Ectodermal cell (in vitro differentiated cells): ENCODE results near the gene C3orf18.
"Not testable (repeated sequence)": the region's sequence is repeated elsewhere in the genome, so short reads cannot be mapped to it uniquely, and the experiment has no call there.

Experiments used
- H3K27ac ChIP-seq: 2 replicates; pipeline ENCODE4 v1.7.0; 2013; ENCODE audit warnings: mild to moderate bottlenecking, low read depth, low read length; ENCODE audit not compliant: insufficient read depth, poor library complexity, severe bottlenecking
- H3K27me3 ChIP-seq: 2 replicates; pipeline ENCODE4 v1.7.0; 2013; ENCODE audit warnings: mild to moderate bottlenecking, low read length; ENCODE audit not compliant: insufficient read depth, control insufficient read depth, poor library complexity, severe bottlenecking
- H3K36me3 ChIP-seq: one replicate; pipeline ENCODE4 v1.7.0; 2013; ENCODE audit warnings: low read length; ENCODE audit not compliant: control insufficient read depth, insufficient read depth
- H3K4me1 ChIP-seq: one replicate; pipeline ENCODE4 v1.7.0; 2013; ENCODE audit warnings: low read length; ENCODE audit not compliant: control insufficient read depth, insufficient read depth
- H3K4me3 ChIP-seq: 2 replicates; pipeline ENCODE4 v1.7.0; 2013; ENCODE audit warnings: low read depth, low read length, control low read depth; ENCODE audit not compliant: insufficient read depth
- H3K9me3 ChIP-seq: 2 replicates; pipeline ENCODE4 v1.7.0; 2013; ENCODE audit warnings: mild to moderate bottlenecking, low read length, moderate library complexity; ENCODE audit not compliant: control insufficient read depth
- WGBS, 2 experiments: methylation state at CpG; one replicate each; pipeline ENCODE4 v1.1.7; 2013; ENCODE audit warnings: missing lambda C conversion rate in 2 of 2; 5-methylcytosine and 5-hydroxymethylcytosine counted together

The C3orf18 gene

DNA sequence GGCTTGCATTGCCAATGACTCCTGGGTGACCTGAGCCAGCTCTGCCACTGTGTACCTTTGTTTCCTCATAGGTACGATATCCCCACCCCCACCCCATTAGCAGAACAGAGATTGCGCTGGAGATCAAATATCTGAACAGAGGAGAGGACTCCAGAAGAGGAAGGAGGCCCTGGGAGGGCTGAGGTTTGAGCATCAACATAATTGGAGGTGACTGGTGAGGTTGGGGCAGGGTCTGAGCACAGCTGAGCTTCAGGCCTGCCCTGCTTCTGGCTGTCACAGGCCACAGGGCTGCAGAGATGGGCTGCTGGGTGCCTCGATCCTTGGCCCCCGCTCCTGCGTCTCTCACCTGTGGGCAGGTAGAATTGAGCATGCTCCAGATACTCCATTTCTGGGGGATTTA is 42.8 kb downstream of the C3orf18 start:
- Histone ChIP-seq H3K27me3 (no peaks in the 10 kb centered on the region), H3K4me1 (peaks cover 19% of the 10 kb centered on the region), H3K36me3 (no peaks in the 10 kb centered on the region), H3K4me3 (no peak overlapping the region), H3K27ac (no peak overlapping the region), H3K9me3 (no peaks in the 10 kb centered on the region)
- 92 to 94% methylated on average over 4 to 5 of the region's 5 CpGs for WGBS, 2 experiments

DNA sequence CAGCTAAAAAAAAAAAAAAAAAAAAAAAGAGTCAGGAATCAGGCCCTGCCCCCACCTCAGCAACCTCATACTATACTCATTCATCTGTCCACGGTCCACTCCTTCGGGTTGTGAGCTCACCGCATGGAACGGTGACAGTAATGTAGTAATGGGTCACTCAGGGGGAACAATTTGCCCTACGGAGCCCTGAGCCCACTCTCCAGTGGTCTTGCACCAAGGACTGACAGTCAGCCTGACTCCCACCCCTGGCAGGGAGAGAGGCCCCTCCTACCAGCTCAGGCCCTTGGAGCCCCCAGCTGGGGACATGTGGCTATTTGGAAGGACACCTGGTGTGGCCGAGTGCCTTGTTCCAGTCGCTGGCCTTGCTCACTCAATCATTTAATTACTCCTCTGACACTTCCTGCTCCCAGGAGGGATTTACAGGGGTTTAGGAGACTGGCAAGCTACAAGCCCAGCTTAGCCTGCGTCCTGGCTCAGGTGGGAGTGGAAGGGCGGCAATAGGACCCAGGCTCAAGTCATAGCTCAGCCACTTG is 44.2 kb downstream of the C3orf18 start:
- Histone ChIP-seq H3K27me3 (no peaks in the 10 kb centered on the region), H3K4me3 (no peak overlapping the region), H3K4me1 (peaks cover 24% of the 10 kb centered on the region), H3K36me3 (no peaks in the 10 kb centered on the region), H3K27ac (no peak overlapping the region), H3K9me3 (no peaks in the 10 kb centered on the region)
- 69 to 76% methylated on average over 9 of the region's 9 CpGs for WGBS, 2 experiments

DNA sequence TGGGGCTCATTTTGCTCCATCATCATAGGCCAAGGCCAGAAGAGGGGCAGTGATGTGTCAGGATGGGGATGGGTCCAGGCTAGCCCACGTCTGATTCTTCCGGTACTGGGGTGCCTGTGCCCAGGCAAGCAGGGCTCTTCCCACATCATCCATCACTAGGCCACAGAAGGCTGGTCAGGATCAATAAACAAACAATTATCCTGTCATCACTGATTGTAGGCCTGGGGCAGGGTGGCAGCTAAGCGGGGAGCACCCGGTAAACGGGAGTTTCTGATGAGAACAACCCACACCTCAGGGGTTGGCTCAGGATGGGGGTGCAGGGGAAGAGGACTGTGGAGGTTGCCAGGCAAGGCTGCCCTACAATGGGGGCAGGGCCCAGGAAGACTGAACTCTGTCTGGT is 46.0 kb downstream of the C3orf18 start:
- Histone ChIP-seq H3K4me3 (no peak overlapping the region), H3K36me3 (no peaks in the 10 kb centered on the region), H3K27ac (no peak overlapping the region), H3K4me1 (peaks cover 41% of the 10 kb centered on the region), H3K9me3 (no peaks in the 10 kb centered on the region), H3K27me3 (no peaks in the 10 kb centered on the region)
- WGBS, 2 experiments: 89 to 93% methylated on average over 5 of the region's 5 CpGs

DNA sequence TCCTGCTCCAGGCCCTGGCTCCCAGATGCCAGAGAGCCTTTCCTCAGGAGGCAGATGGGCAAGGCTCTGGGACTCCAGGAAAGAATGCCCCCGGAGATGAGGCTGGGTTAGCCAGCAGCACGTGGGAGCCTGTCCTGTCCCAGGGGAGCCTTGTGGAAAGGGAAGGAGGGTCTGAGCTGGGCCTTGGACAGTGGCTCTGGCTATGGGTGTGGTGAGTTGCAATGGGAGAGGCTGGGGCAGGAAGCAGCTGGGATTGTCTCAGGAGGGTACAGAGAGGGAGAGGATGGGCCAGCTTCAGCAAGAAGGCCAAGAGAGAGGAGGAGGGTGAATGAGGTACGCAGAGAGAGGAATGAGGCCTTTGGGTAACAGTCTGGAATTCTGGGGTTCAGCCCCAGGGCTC is 46.7 kb downstream of the C3orf18 start:
- H3K36me3 ChIP-seq: no peaks in the 10 kb centered on the region
- H3K9me3 ChIP-seq: no peaks in the 10 kb centered on the region
- H3K4me3 ChIP-seq: no peak overlapping the region
- WGBS, 2 experiments: 62 to 65% methylated on average over 3 of the region's 3 CpGs
- H3K4me1 ChIP-seq: peaks cover 47% of the 10 kb centered on the region
- no peak overlapping the region for H3K27ac ChIP-seq
- H3K27me3 ChIP-seq: no peaks in the 10 kb centered on the region

DNA sequence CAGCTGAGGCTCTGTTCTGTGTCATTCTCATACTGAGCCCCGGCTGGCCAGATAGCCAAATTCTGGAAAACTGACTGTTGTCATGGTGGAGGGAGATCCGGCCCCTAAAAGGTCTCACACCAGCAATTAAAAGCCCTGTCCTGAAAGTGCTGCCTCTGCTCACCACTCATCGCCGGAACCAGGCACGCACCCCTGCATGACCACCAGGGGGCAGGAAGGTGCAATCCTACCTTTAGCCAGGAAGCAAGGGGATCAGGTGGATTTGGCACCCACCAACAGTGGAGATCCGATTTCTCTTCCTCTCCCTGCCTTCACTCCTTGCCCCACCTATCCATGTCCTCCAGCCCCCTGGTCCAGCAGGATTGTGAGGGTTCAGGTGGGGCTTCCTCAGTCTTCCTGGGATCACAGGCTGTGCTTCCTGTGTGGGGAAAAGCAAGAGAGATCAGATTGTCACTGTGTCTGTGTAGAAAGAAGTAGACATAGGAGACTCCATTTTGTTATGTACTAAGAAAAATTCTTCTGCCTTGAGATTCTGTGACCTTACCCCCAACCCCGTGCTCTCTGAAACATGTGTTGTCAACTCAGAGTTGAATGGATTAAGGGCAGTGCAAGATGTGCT is 48.0 kb downstream of the C3orf18 start:
- WGBS, 2 experiments: 15 to 19% methylated on average over 7 of the region's 7 CpGs
- Histone ChIP-seq H3K27me3 (no peaks in the 10 kb centered on the region), H3K27ac (no peak overlapping the region), H3K36me3 (no peaks in the 10 kb centered on the region), H3K9me3 (no peaks in the 10 kb centered on the region), H3K4me3 (no peak overlapping the region), H3K4me1 (peaks cover 51% of the 10 kb centered on the region)

DNA sequence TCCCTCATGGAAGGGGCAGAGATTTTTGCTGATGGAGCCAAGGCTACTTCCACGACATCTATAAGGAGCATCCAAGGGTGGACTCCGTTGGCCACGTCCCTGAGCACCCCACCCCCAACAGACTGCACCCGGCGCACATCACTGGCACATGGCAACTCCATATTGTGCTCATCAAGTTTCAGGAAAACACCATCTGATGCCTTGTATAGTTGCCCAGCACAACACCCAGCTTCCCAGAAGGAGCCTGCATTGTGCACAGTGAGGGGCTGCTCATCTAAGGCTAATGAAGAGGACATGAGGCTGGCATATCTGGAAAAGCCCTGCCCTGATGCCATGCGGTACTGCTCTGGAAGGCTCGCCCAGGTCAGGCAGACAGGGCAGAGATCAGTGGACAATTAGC is 49.1 kb downstream of the C3orf18 start:
- Histone ChIP-seq H3K9me3 (no peaks in the 10 kb centered on the region), H3K4me1 (peaks cover 51% of the 10 kb centered on the region), H3K27ac (no peak overlapping the region), H3K27me3 (no peaks in the 10 kb centered on the region), H3K36me3 (no peaks in the 10 kb centered on the region), H3K4me3 (no peak overlapping the region)
- WGBS, 2 experiments: 94 to 95% methylated on average over 7 of the region's 7 CpGs

DNA sequence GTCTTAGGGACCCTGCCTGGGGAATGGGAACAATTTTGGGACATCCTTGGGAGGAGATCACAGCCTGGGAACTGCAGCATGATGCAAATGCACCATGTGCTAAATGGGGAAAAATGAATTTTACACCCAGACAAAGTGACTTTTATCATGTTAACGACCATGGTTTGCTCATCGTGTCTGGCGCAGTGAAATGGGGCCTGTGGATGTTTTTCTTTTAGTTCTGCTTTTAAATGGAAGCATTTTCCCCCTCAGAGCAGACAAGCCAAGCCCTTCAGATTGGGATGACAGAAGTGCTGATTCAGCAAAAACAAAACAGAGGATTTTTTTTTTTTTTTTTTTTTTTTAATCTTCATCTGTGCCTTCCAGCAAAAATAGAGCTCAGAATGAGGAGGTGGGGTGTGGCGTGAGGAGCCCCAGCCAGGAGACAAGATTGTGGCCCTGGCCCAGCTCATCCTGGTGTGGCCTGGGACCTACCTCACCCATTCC is 49.8 kb downstream of the C3orf18 start:
- no peaks in the 10 kb centered on the region for H3K27me3 ChIP-seq
- H3K4me1 ChIP-seq: peaks cover 51% of the 10 kb centered on the region
- no peaks in the 10 kb centered on the region for H3K36me3 ChIP-seq
- H3K27ac ChIP-seq: no peak overlapping the region
- H3K4me3 ChIP-seq: no peak overlapping the region
- no peaks in the 10 kb centered on the region for H3K9me3 ChIP-seq
- 91 to 92% methylated on average over 4 of the region's 4 CpGs for WGBS, 2 experiments

DNA sequence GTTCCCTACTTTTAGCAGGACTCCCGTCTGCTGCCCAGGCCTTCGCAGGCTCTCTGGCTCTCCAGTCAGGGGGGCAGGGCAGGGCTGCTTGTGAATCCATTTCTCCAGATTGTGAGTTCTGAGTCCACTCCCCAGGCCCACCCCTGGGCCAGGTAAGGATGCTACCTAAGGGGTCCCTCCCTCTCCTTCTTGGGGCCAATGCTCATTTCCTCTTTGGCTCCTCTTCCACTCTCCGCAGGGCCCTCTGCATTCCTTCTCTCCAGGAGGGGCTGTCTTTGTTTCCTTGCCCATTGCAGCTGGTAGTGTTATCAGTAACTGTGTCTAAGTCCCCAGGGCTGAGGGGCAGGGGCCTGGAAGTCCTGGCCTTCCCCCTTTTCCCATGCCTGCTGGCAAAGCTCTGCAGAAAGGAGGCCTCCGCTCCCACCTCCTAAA is 51.1 kb downstream of the C3orf18 start:
- WGBS, 2 experiments: 19 to 23% methylated on average over 4 of the region's 4 CpGs
- Histone ChIP-seq H3K36me3 (no peaks in the 10 kb centered on the region), H3K27ac (peak overlapping the region; percentile 78), H3K4me3 (peak overlapping the region; percentile 26), H3K9me3 (no peaks in the 10 kb centered on the region), H3K27me3 (no peaks in the 10 kb centered on the region), H3K4me1 (peaks cover 41% of the 10 kb centered on the region)

DNA sequence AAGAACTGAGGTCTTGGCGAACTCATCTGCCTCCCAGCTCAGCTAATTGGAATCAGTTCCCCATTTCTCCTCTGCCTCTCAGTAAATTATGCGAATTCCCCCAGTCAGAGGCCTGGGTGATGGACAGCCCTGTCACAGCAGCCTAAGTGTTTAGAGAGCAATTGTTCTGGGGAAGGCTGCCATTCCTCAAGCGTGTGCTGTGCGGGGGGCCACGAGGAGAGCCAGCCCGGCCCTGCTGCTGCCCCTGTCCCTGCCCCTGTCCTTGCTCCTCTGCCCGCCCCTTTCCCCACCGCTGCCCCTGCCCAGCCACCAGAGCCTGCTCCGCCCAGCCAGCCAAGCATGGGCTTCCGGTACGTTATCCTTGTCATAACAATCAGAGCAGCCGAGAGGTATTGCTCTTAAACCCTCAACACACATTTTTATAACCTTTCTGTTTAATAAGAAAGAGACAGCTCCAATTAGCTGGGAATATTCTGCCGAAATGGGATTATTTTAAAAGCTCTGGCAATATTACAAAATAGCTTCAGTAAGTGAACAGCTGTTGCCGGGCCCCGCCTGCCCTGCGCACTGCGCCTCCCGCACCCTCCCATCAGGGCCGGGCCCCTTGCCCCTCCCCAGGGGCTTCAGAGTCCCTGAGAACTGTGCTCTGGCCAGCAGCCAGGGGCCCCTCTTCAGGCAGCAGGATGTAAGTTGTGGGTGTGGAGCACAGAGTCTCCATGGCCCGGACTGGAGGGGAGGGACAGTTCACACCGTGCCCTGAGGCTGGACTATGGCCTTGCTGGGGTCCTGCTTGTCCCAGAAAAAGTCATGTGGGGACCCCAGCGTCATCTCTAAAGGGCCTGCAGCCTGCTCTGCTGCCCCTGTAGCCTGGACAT is 51.7 kb downstream of the C3orf18 start:
- Histone ChIP-seq H3K36me3 (no peaks in the 10 kb centered on the region), H3K4me3 (peak overlapping the region; percentile 26), H3K9me3 (no peaks in the 10 kb centered on the region), H3K27ac (peak overlapping the region; percentile 78), H3K27me3 (no peaks in the 10 kb centered on the region), H3K4me1 (peaks cover 36% of the 10 kb centered on the region)
- WGBS, 2 experiments: 5 to 6% methylated on average over 22 of the region's 22 CpGs

DNA sequence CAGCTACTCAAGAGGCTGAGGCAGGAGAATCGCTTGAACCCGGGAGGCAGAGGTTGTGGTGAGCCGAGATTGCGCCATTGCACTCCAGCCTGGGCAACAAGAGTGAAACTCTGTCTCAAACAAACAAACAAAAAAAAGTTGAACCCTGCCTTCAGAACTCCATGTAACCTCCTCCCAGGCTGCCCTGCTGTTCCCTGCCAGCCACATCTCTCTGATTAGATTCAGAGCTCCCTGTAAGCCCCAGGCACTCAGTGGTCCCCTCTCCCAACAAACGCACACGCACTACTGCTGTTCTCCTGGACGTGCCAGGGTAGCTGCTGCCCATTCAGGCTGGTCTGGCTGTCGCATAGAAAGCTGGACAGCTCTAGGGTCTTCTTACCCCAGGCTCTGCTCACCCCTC is 54.6 kb downstream of the C3orf18 start:
- H3K27ac ChIP-seq, H3K36me3 ChIP-seq, H3K4me3 ChIP-seq, H3K9me3 ChIP-seq, H3K27me3 ChIP-seq: not testable (repeated sequence)
- WGBS, 2 experiments: 91 to 93% methylated on average over 8 of the region's 8 CpGs
- peaks cover 24% of the 10 kb centered on the region for H3K4me1 ChIP-seq
